GM23338 (cell line): ENCODE measurements around the gene FKRP. TPM values are rescaled to one million over a fixed set of nuclear protein-coding genes. Genes with fewer than 3 reads are reported as not detected.

Experiments used
- ATAC-seq: fragments of 200-7000 bp; cut with Tn5 transposase; 3 replicates; pipeline ENCODE4 v1.9.1; 2020
- DNase-seq: peaks from one replicate; pipeline ENCODE4 v3.0.0-alpha.2; 2015; ENCODE audit warnings: low spot score
- H2AFZ ChIP-seq: fragments of 200-600 bp; sonication (generic); 2 replicates; pipeline ENCODE4 v1.8.0; 2016; ENCODE audit warnings: antibody characterized with exemption, mild to moderate bottlenecking, moderate library complexity
- H3F3A ChIP-seq: fragments of 200-600 bp; sonication (generic); replicated peaks from 2 replicates; pipeline ENCODE4 v1.8.0; 2017; ENCODE audit warnings: antibody characterized with exemption, mixed run types, low read depth
- H3K27ac ChIP-seq: fragments of 200-600 bp; sonication (generic); 2 replicates; pipeline ENCODE4 v1.6.1; 2016; ENCODE audit warnings: low read depth
- H3K27me3 ChIP-seq: fragments of 200-600 bp; sonication (generic); 2 replicates; pipeline ENCODE4 v1.8.0; 2016; ENCODE audit warnings: mild to moderate bottlenecking, mixed run types, moderate library complexity; ENCODE audit not compliant: insufficient read depth
- H3K36me3 ChIP-seq: fragments of 200-600 bp; sonication (generic); 2 replicates; pipeline ENCODE4 v1.8.0; 2016; ENCODE audit warnings: mild to moderate bottlenecking; ENCODE audit not compliant: insufficient read depth
- H3K4me1 ChIP-seq: fragments of 200-600 bp; sonication (generic); 2 replicates; pipeline ENCODE4 v1.8.0; 2016; ENCODE audit warnings: mild to moderate bottlenecking, moderate library complexity; ENCODE audit not compliant: insufficient read depth
- H3K4me2 ChIP-seq: fragments of 200-600 bp; sonication (generic); 2 replicates; pipeline ENCODE4 v1.7.1; 2017; ENCODE audit warnings: mixed run types
- H3K4me3 ChIP-seq: fragments of 200-600 bp; sonication (generic); 2 replicates; pipeline ENCODE4 v1.6.1; 2016; ENCODE audit warnings: mixed run types
- H3K79me2 ChIP-seq: fragments of 200-600 bp; sonication (generic); replicated peaks from 2 replicates; pipeline ENCODE4 v1.8.0; 2017; ENCODE audit warnings: mild to moderate bottlenecking; ENCODE audit not compliant: insufficient read depth
- H3K9me2 ChIP-seq: fragments of 200-600 bp; sonication (generic); 2 replicates; pipeline ENCODE4 v1.8.0; 2017; ENCODE audit not compliant: insufficient read depth
- H4K20me1 ChIP-seq: fragments of 200-600 bp; sonication (generic); replicated peaks from 2 replicates; pipeline ENCODE4 v1.8.0; 2017; ENCODE audit warnings: mild to moderate bottlenecking; ENCODE audit not compliant: insufficient read depth
- H3K27ac Mint-ChIP-seq: 2 replicates; pipeline ENCODE4 v1.8.0; 2020; ENCODE audit warnings: inconsistent platforms, mild to moderate bottlenecking, moderate library complexity, mixed read lengths
- H3K27me3 Mint-ChIP-seq: 3 replicates; pipeline ENCODE4 v1.8.0; 2022; ENCODE audit warnings: low read depth, mild to moderate bottlenecking, moderate library complexity, mixed read lengths, inconsistent platforms; ENCODE audit not compliant: insufficient read depth, poor library complexity
- H3K36me3 Mint-ChIP-seq: 3 replicates; pipeline ENCODE4 v1.8.0; 2021; ENCODE audit warnings: low read depth, mild to moderate bottlenecking, inconsistent platforms, moderate library complexity, mixed read lengths
- H3K4me1 Mint-ChIP-seq: 3 replicates; pipeline ENCODE4 v1.8.0; 2020; ENCODE audit warnings: mild to moderate bottlenecking, inconsistent platforms, mixed read lengths
- H3K4me3 Mint-ChIP-seq: 3 replicates; pipeline ENCODE4 v1.8.0; 2021; ENCODE audit warnings: moderate library complexity, mild to moderate bottlenecking, inconsistent platforms, mixed read lengths
- H3K9me3 Mint-ChIP-seq: 3 replicates; pipeline ENCODE4 v1.8.0; 2020; ENCODE audit warnings: moderate library complexity, mild to moderate bottlenecking, inconsistent platforms, mixed read lengths
- CREB1 ChIP-seq: fragments of 250-450 bp; sonication (Bioruptor Pico); IDR thresholded peaks from 2 replicates; pipeline ENCODE4 v1.5.0; 2020; ENCODE audit warnings: low read depth, mild to moderate bottlenecking, moderate library complexity
- EZH2 ChIP-seq: fragments of 200-600 bp; sonication (generic); IDR thresholded peaks from one replicate; pipeline ENCODE4 v1.8.0; 2017; ENCODE audit warnings: antibody characterized with exemption, mild to moderate bottlenecking, low read depth; ENCODE audit not compliant: unreplicated experiment
- EZH2phosphoT487 ChIP-seq: fragments of 200-600 bp; sonication (generic); IDR thresholded peaks from one replicate; pipeline ENCODE4 v1.8.1; 2018; ENCODE audit warnings: antibody characterized with exemption; ENCODE audit not compliant: unreplicated experiment
- JUNB ChIP-seq: IDR thresholded peaks from one replicate; pipeline ENCODE4 v1.6.1; 2016; ENCODE audit warnings: antibody characterized with exemption; ENCODE audit not compliant: unreplicated experiment
- NANOG ChIP-seq: IDR thresholded peaks from 2 replicates; pipeline ENCODE4 v1.6.1; 2016; ENCODE audit warnings: antibody characterized with exemption, borderline replicate concordance
- POLR2AphosphoS5 ChIP-seq: IDR thresholded peaks from 2 replicates; pipeline ENCODE4 v1.6.1; 2016; ENCODE audit warnings: antibody characterized with exemption, low read depth
- STAT1 ChIP-seq: IDR thresholded peaks from one replicate; pipeline ENCODE4 v1.6.1; 2016; ENCODE audit warnings: antibody characterized with exemption; ENCODE audit not compliant: unreplicated experiment
- ZNF114 ChIP-seq: fragments of 250-450 bp; sonication (Bioruptor Pico); IDR thresholded peaks from 2 replicates; pipeline ENCODE4 v1.5.0; 2020; ENCODE audit warnings: mild to moderate bottlenecking, moderate library complexity
- ZNF331 ChIP-seq: fragments of 250-450 bp; sonication (Bioruptor Pico); IDR thresholded peaks from 2 replicates; pipeline ENCODE4 v1.5.0; 2020; ENCODE audit warnings: low read depth, mild to moderate bottlenecking, moderate library complexity
- polyA plus RNA-seq: library from polyadenylated mRNA; unstranded; fragments of >200 nt; fragmentation: Nextera tagmentation; extraction: Ambion mirVana; gene quantifications from 2 replicates; pipeline ENCODE4 v1.2.1, GENCODE V29; 2016
- total RNA-seq: library from RNA; depleted of rRNA; stranded (reverse); fragments of >200 nt; shearing (Covaris generic); gene quantifications from 2 replicates; pipeline ENCODE4 v1.2.3, GENCODE V29; 2014
- TF ChIP-seq, protein P1 (sequence below): IDR thresholded peaks from 2 replicates; pipeline ENCODE4 v1.6.1; 2016; ENCODE audit warnings: antibody characterized with exemption
- TF ChIP-seq, protein P2 (sequence below): fragments of 250-450 bp; sonication (Bioruptor Pico); IDR thresholded peaks from 2 replicates; pipeline ENCODE4 v1.5.0; 2020; ENCODE audit warnings: mild to moderate bottlenecking, moderate library complexity
- TF ChIP-seq, protein P3 (sequence below): IDR thresholded peaks from one replicate; pipeline ENCODE4 v1.6.1; 2018; ENCODE audit warnings: antibody characterized with exemption; ENCODE audit not compliant: unreplicated experiment
- TF ChIP-seq, protein P4 (sequence below), 2 experiments: fragments of 200-600 bp in 1 of 2; sonication (generic) in 1 of 2; conservative IDR thresholded peaks; 2 replicates each; pipeline versions ENCODE4 v1.5.1 to v1.6.1; 2016 to 2017; ENCODE audit warnings: antibody characterized with exemption in 2 of 2, low read depth in 2 of 2, mild to moderate bottlenecking in 2 of 2, moderate library complexity in 1 of 2

The FKRP gene
- total and polyA plus RNA-seq, 2 experiments from 2014 or later = 11.5 to 31.9 TPM

DNA sequence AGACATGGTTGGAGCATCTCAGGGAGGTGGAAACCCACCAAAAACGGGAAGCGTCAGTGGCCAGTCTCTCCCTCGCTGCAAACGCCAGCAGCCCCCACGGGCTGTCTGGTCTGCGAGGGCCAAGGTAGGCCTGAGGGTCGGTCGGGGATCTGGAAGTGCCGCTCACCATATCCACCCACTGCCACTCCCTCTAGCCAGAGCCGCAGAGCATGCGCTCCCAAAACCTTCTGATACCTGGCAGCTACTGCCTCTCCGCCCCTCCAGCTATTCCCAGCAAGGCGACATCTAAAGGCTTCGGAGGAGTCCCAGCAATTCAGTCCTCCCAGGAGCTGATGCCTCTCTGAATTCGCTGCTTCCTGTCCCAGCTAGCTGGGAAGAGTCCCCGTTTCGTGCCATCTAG is 4.4 kb upstream of the FKRP start:
- Histone ChIP-seq H3K27me3 (no peaks in the 10 kb centered on the region), H3K27ac (peak overlapping the region; percentile 50), H2AFZ (no peak overlapping the region), H3K9me2 (no peaks in the 10 kb centered on the region), H4K20me1 (peaks cover 78% of the 10 kb centered on the region), H3K79me2 (peaks cover 81% of the 10 kb centered on the region), H3K4me2 (no peak overlapping the region), H3K4me1 (peaks cover 7% of the 10 kb centered on the region; the same call in 1 of the 2 replicates), H3K36me3 (peaks cover 10% of the 10 kb centered on the region), H3F3A (no peaks in the 10 kb centered on the region), H3K4me3 (no peak overlapping the region)
- peak overlapping the region; percentile 51; the same call in 1 of the 2 replicates for H3K27ac Mint-ChIP-seq
- peak overlapping the region; percentile 17; the same call in 1 of the 3 replicates for H3K4me3 Mint-ChIP-seq
- H3K9me3 Mint-ChIP-seq = no peaks in the 10 kb centered on the region; the same call in 1 of the 3 replicates
- ATAC-seq (no peak), DNase-seq (peak; percentile 32)
- H3K27me3 Mint-ChIP-seq = peaks cover 16% of the 10 kb centered on the region
- TF ChIP-seq EZH2phosphoT487 = no peak
- no peak for TF ChIP-seq ZNF114
- no peak for TF ChIP-seq POLR2AphosphoS5
- TF ChIP-seq STAT1 = no peak
- TF ChIP-seq NANOG = no peak
- no peak for TF ChIP-seq ZNF331 (CRISPR knock-in tag)
- TF ChIP-seq, protein P1, sequence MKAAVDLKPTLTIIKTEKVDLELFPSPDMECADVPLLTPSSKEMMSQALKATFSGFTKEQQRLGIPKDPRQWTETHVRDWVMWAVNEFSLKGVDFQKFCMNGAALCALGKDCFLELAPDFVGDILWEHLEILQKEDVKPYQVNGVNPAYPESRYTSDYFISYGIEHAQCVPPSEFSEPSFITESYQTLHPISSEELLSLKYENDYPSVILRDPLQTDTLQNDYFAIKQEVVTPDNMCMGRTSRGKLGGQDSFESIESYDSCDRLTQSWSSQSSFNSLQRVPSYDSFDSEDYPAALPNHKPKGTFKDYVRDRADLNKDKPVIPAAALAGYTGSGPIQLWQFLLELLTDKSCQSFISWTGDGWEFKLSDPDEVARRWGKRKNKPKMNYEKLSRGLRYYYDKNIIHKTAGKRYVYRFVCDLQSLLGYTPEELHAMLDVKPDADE = no peak
- TF ChIP-seq JUNB = no peak
- TF ChIP-seq, protein P2, sequence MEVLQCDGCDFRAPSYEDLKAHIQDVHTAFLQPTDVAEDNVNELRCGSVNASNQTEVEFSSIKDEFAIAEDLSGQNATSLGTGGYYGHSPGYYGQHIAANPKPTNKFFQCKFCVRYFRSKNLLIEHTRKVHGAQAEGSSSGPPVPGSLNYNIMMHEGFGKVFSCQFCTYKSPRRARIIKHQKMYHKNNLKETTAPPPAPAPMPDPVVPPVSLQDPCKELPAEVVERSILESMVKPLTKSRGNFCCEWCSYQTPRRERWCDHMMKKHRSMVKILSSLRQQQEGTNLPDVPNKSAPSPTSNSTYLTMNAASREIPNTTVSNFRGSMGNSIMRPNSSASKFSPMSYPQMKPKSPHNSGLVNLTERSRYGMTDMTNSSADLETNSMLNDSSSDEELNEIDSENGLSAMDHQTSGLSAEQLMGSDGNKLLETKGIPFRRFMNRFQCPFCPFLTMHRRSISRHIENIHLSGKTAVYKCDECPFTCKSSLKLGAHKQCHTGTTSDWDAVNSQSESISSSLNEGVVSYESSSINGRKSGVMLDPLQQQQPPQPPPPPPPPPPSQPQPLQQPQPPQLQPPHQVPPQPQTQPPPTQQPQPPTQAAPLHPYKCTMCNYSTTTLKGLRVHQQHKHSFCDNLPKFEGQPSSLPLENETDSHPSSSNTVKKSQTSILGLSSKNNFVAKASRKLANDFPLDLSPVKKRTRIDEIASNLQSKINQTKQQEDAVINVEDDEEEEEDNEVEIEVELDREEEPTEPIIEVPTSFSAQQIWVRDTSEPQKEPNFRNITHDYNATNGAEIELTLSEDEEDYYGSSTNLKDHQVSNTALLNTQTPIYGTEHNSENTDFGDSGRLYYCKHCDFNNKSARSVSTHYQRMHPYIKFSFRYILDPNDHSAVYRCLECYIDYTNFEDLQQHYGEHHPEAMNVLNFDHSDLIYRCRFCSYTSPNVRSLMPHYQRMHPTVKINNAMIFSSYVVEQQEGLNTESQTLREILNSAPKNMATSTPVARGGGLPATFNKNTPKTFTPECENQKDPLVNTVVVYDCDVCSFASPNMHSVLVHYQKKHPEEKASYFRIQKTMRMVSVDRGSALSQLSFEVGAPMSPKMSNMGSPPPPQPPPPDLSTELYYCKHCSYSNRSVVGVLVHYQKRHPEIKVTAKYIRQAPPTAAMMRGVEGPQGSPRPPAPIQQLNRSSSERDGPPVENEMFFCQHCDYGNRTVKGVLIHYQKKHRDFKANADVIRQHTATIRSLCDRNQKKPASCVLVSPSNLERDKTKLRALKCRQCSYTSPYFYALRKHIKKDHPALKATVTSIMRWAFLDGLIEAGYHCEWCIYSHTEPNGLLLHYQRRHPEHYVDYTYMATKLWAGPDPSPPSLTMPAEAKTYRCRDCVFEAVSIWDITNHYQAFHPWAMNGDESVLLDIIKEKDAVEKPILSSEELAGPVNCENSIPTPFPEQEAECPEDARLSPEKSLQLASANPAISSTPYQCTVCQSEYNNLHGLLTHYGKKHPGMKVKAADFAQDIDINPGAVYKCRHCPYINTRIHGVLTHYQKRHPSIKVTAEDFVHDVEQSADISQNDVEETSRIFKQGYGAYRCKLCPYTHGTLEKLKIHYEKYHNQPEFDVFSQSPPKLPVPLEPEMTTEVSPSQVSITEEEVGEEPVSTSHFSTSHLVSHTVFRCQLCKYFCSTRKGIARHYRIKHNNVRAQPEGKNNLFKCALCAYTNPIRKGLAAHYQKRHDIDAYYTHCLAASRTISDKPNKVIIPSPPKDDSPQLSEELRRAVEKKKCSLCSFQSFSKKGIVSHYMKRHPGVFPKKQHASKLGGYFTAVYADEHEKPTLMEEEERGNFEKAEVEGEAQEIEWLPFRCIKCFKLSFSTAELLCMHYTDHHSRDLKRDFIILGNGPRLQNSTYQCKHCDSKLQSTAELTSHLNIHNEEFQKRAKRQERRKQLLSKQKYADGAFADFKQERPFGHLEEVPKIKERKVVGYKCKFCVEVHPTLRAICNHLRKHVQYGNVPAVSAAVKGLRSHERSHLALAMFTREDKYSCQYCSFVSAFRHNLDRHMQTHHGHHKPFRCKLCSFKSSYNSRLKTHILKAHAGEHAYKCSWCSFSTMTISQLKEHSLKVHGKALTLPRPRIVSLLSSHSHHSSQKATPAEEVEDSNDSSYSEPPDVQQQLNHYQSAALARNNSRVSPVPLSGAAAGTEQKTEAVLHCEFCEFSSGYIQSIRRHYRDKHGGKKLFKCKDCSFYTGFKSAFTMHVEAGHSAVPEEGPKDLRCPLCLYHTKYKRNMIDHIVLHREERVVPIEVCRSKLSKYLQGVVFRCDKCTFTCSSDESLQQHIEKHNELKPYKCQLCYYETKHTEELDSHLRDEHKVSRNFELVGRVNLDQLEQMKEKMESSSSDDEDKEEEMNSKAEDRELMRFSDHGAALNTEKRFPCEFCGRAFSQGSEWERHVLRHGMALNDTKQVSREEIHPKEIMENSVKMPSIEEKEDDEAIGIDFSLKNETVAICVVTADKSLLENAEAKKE (CRISPR knock-in tag) = no peak
- TF ChIP-seq CREB1 = no peak
- TF ChIP-seq, protein P3, sequence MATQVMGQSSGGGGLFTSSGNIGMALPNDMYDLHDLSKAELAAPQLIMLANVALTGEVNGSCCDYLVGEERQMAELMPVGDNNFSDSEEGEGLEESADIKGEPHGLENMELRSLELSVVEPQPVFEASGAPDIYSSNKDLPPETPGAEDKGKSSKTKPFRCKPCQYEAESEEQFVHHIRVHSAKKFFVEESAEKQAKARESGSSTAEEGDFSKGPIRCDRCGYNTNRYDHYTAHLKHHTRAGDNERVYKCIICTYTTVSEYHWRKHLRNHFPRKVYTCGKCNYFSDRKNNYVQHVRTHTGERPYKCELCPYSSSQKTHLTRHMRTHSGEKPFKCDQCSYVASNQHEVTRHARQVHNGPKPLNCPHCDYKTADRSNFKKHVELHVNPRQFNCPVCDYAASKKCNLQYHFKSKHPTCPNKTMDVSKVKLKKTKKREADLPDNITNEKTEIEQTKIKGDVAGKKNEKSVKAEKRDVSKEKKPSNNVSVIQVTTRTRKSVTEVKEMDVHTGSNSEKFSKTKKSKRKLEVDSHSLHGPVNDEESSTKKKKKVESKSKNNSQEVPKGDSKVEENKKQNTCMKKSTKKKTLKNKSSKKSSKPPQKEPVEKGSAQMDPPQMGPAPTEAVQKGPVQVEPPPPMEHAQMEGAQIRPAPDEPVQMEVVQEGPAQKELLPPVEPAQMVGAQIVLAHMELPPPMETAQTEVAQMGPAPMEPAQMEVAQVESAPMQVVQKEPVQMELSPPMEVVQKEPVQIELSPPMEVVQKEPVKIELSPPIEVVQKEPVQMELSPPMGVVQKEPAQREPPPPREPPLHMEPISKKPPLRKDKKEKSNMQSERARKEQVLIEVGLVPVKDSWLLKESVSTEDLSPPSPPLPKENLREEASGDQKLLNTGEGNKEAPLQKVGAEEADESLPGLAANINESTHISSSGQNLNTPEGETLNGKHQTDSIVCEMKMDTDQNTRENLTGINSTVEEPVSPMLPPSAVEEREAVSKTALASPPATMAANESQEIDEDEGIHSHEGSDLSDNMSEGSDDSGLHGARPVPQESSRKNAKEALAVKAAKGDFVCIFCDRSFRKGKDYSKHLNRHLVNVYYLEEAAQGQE = no peak
- TF ChIP-seq, protein P4, sequence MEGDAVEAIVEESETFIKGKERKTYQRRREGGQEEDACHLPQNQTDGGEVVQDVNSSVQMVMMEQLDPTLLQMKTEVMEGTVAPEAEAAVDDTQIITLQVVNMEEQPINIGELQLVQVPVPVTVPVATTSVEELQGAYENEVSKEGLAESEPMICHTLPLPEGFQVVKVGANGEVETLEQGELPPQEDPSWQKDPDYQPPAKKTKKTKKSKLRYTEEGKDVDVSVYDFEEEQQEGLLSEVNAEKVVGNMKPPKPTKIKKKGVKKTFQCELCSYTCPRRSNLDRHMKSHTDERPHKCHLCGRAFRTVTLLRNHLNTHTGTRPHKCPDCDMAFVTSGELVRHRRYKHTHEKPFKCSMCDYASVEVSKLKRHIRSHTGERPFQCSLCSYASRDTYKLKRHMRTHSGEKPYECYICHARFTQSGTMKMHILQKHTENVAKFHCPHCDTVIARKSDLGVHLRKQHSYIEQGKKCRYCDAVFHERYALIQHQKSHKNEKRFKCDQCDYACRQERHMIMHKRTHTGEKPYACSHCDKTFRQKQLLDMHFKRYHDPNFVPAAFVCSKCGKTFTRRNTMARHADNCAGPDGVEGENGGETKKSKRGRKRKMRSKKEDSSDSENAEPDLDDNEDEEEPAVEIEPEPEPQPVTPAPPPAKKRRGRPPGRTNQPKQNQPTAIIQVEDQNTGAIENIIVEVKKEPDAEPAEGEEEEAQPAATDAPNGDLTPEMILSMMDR (conservative IDR thresholded peaks at IDR 0.05; ENCODE audit: low read depth in 2 of 2) = no peak
- TF ChIP-seq EZH2 = no peak
- peaks cover 43% of the 10 kb centered on the region for H3K4me1 Mint-ChIP-seq
- H3K36me3 Mint-ChIP-seq = peaks cover 38% of the 10 kb centered on the region
